ENCODE results near the gene MTMR10.

The MTMR10 gene, protein sequence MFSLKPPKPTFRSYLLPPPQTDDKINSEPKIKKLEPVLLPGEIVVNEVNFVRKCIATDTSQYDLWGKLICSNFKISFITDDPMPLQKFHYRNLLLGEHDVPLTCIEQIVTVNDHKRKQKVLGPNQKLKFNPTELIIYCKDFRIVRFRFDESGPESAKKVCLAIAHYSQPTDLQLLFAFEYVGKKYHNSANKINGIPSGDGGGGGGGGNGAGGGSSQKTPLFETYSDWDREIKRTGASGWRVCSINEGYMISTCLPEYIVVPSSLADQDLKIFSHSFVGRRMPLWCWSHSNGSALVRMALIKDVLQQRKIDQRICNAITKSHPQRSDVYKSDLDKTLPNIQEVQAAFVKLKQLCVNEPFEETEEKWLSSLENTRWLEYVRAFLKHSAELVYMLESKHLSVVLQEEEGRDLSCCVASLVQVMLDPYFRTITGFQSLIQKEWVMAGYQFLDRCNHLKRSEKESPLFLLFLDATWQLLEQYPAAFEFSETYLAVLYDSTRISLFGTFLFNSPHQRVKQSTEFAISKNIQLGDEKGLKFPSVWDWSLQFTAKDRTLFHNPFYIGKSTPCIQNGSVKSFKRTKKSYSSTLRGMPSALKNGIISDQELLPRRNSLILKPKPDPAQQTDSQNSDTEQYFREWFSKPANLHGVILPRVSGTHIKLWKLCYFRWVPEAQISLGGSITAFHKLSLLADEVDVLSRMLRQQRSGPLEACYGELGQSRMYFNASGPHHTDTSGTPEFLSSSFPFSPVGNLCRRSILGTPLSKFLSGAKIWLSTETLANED

GRCh38 chr15:30991255-30992235, at the start of gene MTMR10:
Gene MTMR10, minus strand, starts transcription at chr15:30991628. Its CDS starts 122 bp downstream, at chr15:30991506.
- in situ Hi-C loops (cut with HindIII; ENCODE audit: low sequenced_read_pairs) = no loop called here

DNA sequence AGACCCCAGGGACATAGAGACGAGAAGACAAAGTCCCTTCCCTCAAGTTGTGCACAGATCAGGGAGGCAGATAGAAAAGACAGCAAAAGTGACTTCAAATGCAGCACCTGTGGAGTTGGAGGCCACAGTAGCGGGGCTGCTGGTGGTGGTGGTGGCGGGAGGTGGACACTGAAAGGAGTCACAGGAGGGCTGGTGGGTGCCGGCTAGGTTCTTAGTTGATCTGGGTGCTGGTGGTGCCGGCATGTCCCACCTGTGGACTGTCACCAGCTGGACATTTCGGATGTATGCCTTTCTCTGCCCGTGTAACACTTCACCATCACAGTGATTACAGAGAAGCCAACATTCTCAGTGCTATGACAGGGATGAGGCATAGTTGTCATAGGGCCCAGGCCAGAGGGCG, 49.2 kb upstream of the MTMR10 start:
- in situ Hi-C loops (cut with HindIII; ENCODE audit: low sequenced_read_pairs) = no loop called here

DNA sequence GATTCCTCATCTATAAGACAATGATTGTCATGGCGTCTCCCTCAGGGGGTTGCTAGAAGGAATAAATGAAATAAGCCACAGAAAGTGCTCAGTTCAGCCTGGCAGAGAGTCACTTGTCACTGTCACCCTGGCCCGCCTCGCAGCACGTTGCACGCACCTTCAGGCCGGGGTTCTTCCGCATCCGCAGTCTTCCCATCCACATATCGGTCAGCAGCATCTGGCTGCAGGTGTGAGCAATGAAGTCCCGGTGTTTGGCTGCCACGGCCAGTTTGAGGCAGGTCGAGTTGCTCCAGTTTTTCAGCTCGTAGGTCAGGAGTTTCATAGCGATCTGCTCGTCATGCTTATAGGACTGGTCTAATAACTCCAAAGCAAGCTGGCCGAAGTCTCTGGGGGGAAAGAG, 48.5 kb upstream of the MTMR10 start:
- in situ Hi-C loops (cut with HindIII; ENCODE audit: low sequenced_read_pairs) = no loop called here

GRCh38 chr15:31037731-31038477, 46.5 kb upstream of the MTMR10 start:
- in situ Hi-C loops (cut with HindIII; ENCODE audit: low sequenced_read_pairs) = no loop called here

DNA sequence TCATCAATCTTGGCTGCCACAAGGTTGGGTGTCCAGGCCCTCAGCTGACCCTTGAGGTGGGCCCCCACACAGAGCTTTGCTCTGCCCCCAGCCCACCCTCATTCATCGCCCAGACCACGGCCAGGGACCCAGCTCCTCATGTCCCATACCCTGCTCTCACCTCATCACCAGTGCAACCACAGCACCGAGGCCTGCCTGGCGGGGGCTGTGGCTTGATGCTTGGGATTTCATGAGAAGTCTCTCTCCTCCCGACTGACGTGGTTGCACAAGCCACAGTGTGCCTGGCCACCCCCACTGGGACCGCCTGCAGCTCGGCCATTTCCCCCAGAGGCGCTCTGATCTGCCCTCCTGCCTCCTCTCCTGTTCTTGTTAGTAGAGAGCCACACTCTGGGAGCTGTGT, 45.4 kb upstream of the MTMR10 start:
- in situ Hi-C loops (cut with HindIII; ENCODE audit: low sequenced_read_pairs) = no loop called here

- in situ Hi-C loops (cut with HindIII; ENCODE audit: low sequenced_read_pairs) = no loop called here
Measured at GRCh38 chr15:31035610-31036009, 44.2 kb upstream of the MTMR10 start.

GRCh38 chr15:31034152-31034551, 42.7 kb upstream of the MTMR10 start:
- in situ Hi-C loops (cut with HindIII; ENCODE audit: low sequenced_read_pairs) = no loop called here

DNA sequence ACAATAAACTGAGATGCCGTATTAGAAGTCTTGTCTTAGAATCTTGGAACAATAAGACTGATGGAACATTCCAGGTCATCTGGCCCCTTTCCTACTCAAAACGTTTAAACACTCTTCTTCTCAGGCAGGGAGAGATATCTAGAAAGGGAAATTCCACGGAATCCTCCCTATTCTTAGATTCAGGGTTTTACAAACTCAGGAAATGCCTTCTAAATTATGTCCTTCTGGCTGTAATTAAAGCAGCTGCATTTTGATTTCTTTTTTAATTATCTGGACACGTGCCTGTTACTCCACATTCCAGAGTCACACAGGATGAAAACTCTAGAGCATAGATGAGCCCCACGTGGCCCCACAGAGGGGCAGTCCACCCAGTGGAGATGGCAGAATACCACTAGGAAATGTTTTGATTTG, 41.5 kb upstream of the MTMR10 start:
- in situ Hi-C loops (cut with HindIII; ENCODE audit: low sequenced_read_pairs) = no loop called here

DNA sequence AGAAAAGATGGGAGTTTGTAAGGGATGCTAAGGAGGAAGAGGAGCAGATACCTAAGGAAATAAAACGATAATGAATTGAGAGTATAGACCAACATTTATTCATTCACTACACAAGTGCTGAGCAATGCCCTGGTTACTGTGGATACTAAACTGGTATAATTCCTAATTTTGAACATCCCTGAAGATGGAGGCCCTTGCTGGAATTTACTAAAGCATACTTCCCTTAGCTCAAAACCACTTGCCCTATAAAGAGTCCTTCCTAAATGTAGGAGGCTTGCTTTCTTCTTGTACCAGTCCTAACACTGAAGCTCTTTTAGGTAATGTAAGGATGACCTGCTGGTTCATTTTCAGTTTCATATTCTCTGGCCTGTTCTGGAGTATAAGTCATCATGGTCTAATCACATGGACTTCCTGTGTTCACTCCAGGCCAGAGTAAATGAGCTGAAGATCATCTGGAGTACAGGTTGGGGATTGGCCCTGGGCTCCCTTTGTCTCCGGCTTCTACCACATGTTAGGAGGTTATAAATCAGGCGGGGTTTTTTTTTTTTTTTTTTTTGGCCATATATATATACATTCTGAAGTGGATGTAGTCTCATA, 40.1 kb upstream of the MTMR10 start:
- in situ Hi-C loops (cut with HindIII; ENCODE audit: low sequenced_read_pairs) = no loop called here

GRCh38 chr15:31027910-31028578, 36.6 kb upstream of the MTMR10 start:
- in situ Hi-C loops (cut with HindIII; ENCODE audit: low sequenced_read_pairs) = no loop called here

- in situ Hi-C loops (cut with HindIII; ENCODE audit: low sequenced_read_pairs) = no loop called here
Measured at GRCh38 chr15:31025996-31026395, 34.6 kb upstream of the MTMR10 start.

DNA sequence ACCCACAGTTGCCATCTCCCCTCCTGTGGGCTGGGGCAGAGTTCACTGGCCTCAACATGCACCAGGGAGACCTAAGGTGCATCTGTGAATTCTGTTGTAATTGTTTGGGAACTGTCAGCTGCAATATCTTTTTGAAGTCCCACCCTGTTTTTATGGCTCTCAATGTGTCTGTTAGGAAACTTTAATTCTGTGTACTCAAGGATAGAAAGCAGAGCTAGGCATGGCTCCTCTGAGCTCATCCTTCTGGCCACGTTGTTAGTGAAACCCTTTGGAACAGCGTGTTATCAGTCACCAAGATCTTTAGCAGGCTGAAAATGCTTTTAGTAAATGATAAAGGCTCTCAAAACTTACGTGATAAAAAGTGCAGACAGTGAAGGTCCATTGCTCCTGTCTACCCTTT, 33.6 kb upstream of the MTMR10 start:
- in situ Hi-C loops (cut with HindIII; ENCODE audit: low sequenced_read_pairs) = loop anchor here (25.0 kb wide), 1 partner anchor 87 kb away; the partner anchor contains the start of gene TRPM1

- in situ Hi-C loops (cut with HindIII; ENCODE audit: low sequenced_read_pairs) = loop anchor here (25.0 kb wide), 1 partner anchor 88 kb away; the partner anchor contains the start of gene TRPM1
Measured at GRCh38 chr15:31024330-31024729, 32.9 kb upstream of the MTMR10 start.

- in situ Hi-C loops (cut with HindIII; ENCODE audit: low sequenced_read_pairs) = loop anchor here (25.0 kb wide), 1 partner anchor 88 kb away; the partner anchor contains the start of gene TRPM1
Measured at GRCh38 chr15:31023841-31024240, 32.4 kb upstream of the MTMR10 start.

DNA sequence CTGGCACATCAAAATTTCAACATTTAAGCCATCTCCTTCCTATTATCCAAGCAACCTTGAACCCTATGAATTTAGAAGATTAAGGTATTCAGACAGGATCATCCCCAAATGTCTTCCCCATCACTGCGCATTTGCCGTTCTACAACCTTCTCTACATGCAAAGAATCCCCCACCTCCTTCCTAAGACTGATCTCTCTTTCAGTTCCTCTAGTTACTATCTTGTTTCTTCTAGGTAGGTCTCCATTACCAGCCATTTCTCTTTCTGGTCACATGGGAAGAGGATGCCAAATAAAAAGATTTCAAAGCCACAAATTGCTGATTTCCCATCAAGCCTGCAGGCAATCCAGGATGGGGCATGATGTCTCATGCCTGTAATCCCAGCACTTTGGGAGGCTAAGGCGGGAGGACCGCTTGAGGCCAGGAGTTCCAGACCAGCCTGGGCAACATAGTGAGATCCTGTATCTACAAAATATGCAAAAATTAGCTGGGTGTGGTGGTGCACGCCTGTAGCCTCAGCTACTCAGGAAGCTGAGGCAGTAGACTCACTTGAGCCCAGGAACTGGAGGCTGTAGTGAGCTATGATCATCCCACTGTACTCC, 29.7 kb upstream of the MTMR10 start:
- in situ Hi-C loops (cut with HindIII; ENCODE audit: low sequenced_read_pairs) = loop anchor here (25.0 kb wide), 1 partner anchor 91 kb away; the partner anchor contains the start of gene TRPM1

GRCh38 chr15:31020542-31020941, 29.1 kb upstream of the MTMR10 start:
- in situ Hi-C loops (cut with HindIII; ENCODE audit: low sequenced_read_pairs) = loop anchor here (25.0 kb wide), 1 partner anchor 92 kb away; the partner anchor contains the start of gene TRPM1

- in situ Hi-C loops (cut with HindIII; ENCODE audit: low sequenced_read_pairs) = loop anchor here (25.0 kb wide), 1 partner anchor 92 kb away; the partner anchor contains the start of gene TRPM1
Measured at GRCh38 chr15:31019986-31020385, 28.6 kb upstream of the MTMR10 start.

DNA sequence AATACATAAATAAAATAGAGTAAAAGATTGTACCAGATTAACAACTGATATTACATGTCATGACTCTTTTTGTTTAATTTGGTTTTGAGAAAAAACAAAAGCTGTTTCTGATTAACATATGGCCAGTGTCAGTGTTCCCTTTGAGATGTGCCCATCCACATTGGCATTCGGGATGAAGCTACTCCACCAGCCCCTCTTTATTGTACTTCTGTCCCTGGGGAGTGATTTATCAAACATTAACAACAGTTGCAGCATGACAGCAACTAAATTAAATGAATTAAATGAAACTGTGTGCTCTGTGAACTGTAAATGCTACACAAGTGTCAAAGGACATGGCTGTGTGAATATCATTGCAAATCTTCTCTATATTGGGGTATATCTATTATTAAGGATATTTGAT, 25.9 kb upstream of the MTMR10 start:
- in situ Hi-C loops (cut with HindIII; ENCODE audit: low sequenced_read_pairs) = loop anchor here (25.0 kb wide), 1 partner anchor 95 kb away; the partner anchor contains the start of gene TRPM1
